ENCODE data around the gene TEAD2.

GRCh38 chr19:49294401-49294800 is 67.8 kb downstream of the TEAD2 start:
- TF ChIP-seq, protein P1, sequence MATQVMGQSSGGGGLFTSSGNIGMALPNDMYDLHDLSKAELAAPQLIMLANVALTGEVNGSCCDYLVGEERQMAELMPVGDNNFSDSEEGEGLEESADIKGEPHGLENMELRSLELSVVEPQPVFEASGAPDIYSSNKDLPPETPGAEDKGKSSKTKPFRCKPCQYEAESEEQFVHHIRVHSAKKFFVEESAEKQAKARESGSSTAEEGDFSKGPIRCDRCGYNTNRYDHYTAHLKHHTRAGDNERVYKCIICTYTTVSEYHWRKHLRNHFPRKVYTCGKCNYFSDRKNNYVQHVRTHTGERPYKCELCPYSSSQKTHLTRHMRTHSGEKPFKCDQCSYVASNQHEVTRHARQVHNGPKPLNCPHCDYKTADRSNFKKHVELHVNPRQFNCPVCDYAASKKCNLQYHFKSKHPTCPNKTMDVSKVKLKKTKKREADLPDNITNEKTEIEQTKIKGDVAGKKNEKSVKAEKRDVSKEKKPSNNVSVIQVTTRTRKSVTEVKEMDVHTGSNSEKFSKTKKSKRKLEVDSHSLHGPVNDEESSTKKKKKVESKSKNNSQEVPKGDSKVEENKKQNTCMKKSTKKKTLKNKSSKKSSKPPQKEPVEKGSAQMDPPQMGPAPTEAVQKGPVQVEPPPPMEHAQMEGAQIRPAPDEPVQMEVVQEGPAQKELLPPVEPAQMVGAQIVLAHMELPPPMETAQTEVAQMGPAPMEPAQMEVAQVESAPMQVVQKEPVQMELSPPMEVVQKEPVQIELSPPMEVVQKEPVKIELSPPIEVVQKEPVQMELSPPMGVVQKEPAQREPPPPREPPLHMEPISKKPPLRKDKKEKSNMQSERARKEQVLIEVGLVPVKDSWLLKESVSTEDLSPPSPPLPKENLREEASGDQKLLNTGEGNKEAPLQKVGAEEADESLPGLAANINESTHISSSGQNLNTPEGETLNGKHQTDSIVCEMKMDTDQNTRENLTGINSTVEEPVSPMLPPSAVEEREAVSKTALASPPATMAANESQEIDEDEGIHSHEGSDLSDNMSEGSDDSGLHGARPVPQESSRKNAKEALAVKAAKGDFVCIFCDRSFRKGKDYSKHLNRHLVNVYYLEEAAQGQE (IDR thresholded peaks at IDR 0.05; ENCODE audit: borderline replicate concordance) = no peak
- TF ChIP-seq CTCF (IDR thresholded peaks at IDR 0.05; ENCODE audit: poor library complexity, severe bottlenecking) = no peak
- no peak for TF ChIP-seq TAF1 (IDR thresholded peaks at IDR 0.05; ENCODE audit: low read depth)
- no peak for TF ChIP-seq POLR2AphosphoS5 (IDR thresholded peaks at IDR 0.05)
- no peak for TF ChIP-seq EZH2 (IDR thresholded peaks at IDR 0.05; ENCODE audit: borderline replicate concordance, insufficient read depth, low read length, poor library complexity, severe bottlenecking)
- no peak for TF ChIP-seq RAD21 (conservative IDR thresholded peaks at IDR 0.05)
- TF ChIP-seq MXI1 (conservative IDR thresholded peaks at IDR 0.05; ENCODE audit: poor library complexity, severe bottlenecking) = no peak
- no peak for TF ChIP-seq EP300 (conservative IDR thresholded peaks at IDR 0.05; ENCODE audit: poor library complexity, severe bottlenecking)
- no peak for TF ChIP-seq SMC3 (conservative IDR thresholded peaks at IDR 0.05; ENCODE audit: poor library complexity)

Data from neural cell (in vitro differentiated cells).